HG02981 (cell line): ENCODE data around the gene HEPACAM.

ENCODE experiments used
- ATAC-seq: cut with Tn5 transposase; IDR thresholded peaks from one replicate; pipeline ENCODE4 v1.9.1; 2021; ENCODE audit warnings: mild to moderate bottlenecking, moderate library complexity; ENCODE audit not compliant: unreplicated experiment

The HEPACAM gene

DNA sequence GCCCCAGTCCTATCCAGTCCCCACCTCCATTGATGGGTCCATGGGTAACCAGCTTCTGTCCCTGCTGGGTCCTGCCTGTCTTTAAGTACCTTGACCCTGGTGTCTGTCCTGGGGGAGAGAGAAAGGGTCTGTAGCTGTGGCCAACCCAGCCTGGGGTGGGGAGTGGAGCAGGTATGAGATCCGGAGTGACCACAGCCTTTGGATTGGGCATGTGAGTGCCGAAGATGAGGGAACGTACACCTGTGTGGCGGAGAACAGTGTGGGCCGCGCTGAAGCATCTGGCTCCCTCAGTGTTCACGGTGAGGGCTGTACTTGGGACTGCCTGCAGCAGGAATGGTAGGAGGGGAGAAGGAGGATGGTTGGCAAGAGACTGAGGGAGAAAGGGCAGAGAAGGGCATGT, 65.4 kb downstream of the HEPACAM start:
- ATAC-seq = no peak

DNA sequence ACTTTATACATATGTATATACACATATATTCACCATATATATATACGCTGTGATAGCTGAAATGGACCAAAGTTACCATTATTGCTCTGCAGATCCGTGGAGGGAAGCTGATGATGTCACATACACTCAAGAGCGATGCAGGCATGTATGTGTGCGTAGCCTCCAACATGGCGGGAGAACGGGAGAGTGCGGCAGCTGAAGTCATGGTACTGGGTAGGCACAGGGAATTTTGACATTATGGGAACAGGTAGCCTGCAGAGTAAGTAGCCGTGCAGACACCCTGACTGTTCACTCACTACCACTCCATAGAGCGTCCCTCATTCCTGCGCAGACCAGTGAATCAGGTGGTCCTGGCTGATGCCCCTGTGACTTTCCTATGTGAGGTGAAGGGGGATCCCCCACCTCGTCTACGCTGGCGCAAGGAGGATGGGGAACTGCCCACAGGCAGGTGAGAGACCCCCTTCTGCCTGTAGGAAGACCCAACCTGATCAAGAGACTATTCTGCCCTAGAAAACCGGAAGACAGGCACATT, 65.9 kb downstream of the HEPACAM start:
- ATAC-seq = no peak

DNA sequence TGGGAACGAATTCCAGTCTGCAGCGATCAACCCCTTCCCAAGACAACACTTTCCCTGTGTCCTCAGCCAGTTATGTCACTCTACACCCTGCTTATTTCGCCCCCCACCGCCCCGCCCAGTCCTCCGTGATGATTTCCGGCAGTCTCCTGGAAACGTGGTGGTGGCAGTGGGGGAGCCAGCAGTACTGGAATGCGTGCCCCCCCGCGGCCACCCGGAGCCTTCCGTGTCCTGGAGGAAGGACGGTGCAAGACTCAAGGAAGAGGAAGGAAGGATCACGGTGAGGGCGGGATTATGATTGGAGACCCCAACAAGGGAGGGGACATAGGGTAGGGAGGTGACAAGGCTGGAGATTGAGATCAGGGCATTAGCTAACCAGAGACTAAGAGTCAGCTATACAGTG, 66.5 kb downstream of the HEPACAM start:
- no peak for ATAC-seq
